PC-9 (cell line): ENCODE results near the gene SGMS2.

Experiments
- EZH2 ChIP-seq: fragments of 200-600 bp; sonication (generic); IDR thresholded peaks from 2 replicates; pipeline ENCODE4 v1.8.0; 2017; ENCODE audit warnings: antibody characterized with exemption, low read depth
- TF ChIP-seq, protein P1 (sequence below): fragments of 200-600 bp; sonication (generic); conservative IDR thresholded peaks from 2 replicates; pipeline ENCODE4 v1.6.1; 2017; ENCODE audit warnings: mixed run types, antibody characterized with exemption, mild to moderate bottlenecking, moderate library complexity

GRCh38 chr4:107814758-107815157 lies 10.0 kb upstream of the SGMS2 start:
- TF ChIP-seq, protein P1, sequence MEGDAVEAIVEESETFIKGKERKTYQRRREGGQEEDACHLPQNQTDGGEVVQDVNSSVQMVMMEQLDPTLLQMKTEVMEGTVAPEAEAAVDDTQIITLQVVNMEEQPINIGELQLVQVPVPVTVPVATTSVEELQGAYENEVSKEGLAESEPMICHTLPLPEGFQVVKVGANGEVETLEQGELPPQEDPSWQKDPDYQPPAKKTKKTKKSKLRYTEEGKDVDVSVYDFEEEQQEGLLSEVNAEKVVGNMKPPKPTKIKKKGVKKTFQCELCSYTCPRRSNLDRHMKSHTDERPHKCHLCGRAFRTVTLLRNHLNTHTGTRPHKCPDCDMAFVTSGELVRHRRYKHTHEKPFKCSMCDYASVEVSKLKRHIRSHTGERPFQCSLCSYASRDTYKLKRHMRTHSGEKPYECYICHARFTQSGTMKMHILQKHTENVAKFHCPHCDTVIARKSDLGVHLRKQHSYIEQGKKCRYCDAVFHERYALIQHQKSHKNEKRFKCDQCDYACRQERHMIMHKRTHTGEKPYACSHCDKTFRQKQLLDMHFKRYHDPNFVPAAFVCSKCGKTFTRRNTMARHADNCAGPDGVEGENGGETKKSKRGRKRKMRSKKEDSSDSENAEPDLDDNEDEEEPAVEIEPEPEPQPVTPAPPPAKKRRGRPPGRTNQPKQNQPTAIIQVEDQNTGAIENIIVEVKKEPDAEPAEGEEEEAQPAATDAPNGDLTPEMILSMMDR = no peak
- no peak for TF ChIP-seq EZH2
